Measurements from ENCODE around the gene KCNK10. TPM values are rescaled to one million over a fixed set of nuclear protein-coding genes. Genes with fewer than 3 reads are reported as not detected.
A peak's percentile ranks its signal among the peaks of the same experiment; 100 is the strongest.

Gene KCNK10
- total and polyA plus RNA-seq, 10 of the 15 experiments (the other 5 are each of a cell fraction or from before 2014, with no cell fraction given) = 0.01 to 0.06 (median 0.02) TPM; not detected in 7

DNA sequence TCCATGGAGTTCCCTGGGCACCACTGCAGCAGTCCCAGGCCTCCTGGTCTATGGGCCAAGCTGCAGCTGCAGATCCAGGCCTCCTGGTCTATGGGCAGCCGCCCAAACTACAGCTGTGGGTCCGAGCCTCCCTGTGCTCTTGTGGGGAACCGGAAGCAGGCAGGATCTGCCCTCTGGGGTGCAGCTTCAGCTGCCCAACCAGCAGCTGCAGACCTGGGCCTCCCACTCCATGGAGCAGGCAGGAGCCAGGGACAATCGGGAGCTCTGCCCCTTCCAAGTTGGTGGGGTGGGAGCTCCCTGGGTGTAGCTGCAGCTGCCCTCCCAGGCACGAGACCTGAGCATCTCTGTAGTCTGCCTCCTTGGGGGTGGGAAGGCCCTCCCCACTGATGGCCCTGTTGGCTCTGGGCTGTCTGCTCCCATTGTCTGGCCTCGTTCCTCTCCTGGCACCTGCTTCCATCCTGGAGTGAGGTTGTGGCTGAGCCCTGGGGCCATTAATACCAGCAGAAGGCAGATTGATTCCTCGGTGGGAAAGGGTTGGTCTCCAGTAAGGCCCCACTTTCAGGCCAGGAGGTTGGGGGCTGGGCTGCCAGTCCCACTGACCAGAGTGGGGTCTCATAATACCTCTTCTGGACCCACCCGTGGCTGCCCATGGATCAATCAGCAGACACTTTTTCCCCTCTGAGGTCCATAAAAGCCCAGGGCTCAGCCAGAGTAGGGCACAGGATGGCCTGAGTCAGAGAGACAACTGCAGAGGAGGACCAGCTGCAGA lies 176.0 kb downstream of the KCNK10 start (continued):
- TF ChIP-seq, protein P1, sequence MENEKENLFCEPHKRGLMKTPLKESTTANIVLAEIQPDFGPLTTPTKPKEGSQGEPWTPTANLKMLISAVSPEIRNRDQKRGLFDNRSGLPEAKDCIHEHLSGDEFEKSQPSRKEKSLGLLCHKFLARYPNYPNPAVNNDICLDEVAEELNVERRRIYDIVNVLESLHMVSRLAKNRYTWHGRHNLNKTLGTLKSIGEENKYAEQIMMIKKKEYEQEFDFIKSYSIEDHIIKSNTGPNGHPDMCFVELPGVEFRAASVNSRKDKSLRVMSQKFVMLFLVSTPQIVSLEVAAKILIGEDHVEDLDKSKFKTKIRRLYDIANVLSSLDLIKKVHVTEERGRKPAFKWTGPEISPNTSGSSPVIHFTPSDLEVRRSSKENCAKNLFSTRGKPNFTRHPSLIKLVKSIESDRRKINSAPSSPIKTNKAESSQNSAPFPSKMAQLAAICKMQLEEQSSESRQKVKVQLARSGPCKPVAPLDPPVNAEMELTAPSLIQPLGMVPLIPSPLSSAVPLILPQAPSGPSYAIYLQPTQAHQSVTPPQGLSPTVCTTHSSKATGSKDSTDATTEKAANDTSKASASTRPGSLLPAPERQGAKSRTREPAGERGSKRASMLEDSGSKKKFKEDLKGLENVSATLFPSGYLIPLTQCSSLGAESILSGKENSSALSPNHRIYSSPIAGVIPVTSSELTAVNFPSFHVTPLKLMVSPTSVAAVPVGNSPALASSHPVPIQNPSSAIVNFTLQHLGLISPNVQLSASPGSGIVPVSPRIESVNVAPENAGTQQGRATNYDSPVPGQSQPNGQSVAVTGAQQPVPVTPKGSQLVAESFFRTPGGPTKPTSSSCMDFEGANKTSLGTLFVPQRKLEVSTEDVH (IDR thresholded peaks at IDR 0.05; ENCODE audit: low read depth, partially characterized antibody) = no peak

DNA sequence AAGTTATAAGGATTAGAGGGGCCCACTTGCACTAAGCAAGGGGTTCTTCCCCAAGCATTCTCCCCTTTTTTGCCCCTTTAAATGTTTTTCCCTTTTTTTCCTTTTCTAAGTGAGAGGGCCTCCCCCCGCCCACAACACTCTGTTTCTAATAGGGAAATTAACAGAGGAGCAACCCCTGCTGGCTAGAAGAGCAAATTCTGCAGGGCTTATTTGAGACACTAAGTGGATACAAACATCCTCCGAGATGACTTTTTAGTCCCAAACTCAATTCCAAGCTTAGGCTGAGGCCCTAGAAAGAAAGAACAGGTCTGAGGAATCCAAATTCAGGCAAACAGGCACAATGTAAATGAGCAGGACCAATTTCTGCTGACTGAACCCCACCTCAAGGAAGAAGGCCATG lies 179.3 kb downstream of the KCNK10 start:
- 7% methylated on average over 2 of the region's 2 CpGs for WGBS (ENCODE audit: insufficient coverage, insufficient replicate concordance, low lambda C conversion rate, missing lambda C conversion rate)

More for the DNA sequence above, 179.3 kb downstream of the KCNK10 start:
- in situ Hi-C loops (cut with MboI) (no loop called here), intact Hi-C loops (cut with micrococcal nuclease; ENCODE audit: unreplicated experiment) (no loop called here)
- ATAC-seq (no peak), FAIRE-seq (no peak), DNase-seq (ENCODE audit: low read depth, low spot score) (no peak)
- SMC1A ChIA-PET (ENCODE audit: uncharacterized antibody, unreplicated experiment) = no interaction called here
- H3K9me3 ChIP-seq (replicated peaks; ENCODE audit: control insufficient read depth, insufficient read depth, low read length) = no peaks in the 10 kb centered on the region
- CTCF ChIA-PET = no interaction called here
- TF ChIP-seq DPF2 (IDR thresholded peaks at IDR 0.05) (no peak), RAD21 (IDR thresholded peaks at IDR 0.05; ENCODE audit: insufficient read depth, low read depth, low read length) (peak; percentile 20; the same call in 1 of the 2 replicates)
- H3K4me2 ChIP-seq (ENCODE audit: control insufficient read depth, insufficient read depth) = no peak overlapping the region
- POLR2A ChIA-PET = no interaction called here
- H3K9ac ChIP-seq (ENCODE audit: control insufficient read depth, insufficient read depth, low read length) = no peak overlapping the region
- H4K20me1 ChIP-seq (ENCODE audit: control insufficient read depth, insufficient read depth) = no peaks in the 10 kb centered on the region
- RAD21 ChIA-PET (ENCODE audit: unreplicated experiment) = no interaction called here
- H2AFZ ChIP-seq (ENCODE audit: control insufficient read depth, low read depth, low read length) = no peak overlapping the region
- peaks cover 0 to 2% of the 10 kb centered on the region in 2 experiments; a peak in 1 of 4 replicates for H3K27me3 ChIP-seq (replicated peaks in 1 of 2; ENCODE audit: control insufficient read depth in 2 of 2, insufficient read depth in 2 of 2, low read length in 1 of 2)
- H3K4me3 ChIP-seq = no peak overlapping the region
- H3K36me3 ChIP-seq (ENCODE audit: control insufficient read depth in 2 of 2, insufficient read depth in 2 of 2, low read length in 1 of 2) = no peaks in the 10 kb centered on the region
- no peak overlapping the region for H3K27ac ChIP-seq (ENCODE audit: control insufficient read depth, insufficient read depth)
- no peaks in the 10 kb centered on the region for H3K4me1 ChIP-seq (ENCODE audit: control insufficient read depth, insufficient read depth, low read length)
- no TSS peak for BruUV-seq (replicated peaks)
- H3K79me2 ChIP-seq (ENCODE audit: control insufficient read depth, insufficient read depth, low read length) = no peaks in the 10 kb centered on the region
